NCI-H1930 (cell line): Measurements from ENCODE around the gene JSRP1.

ENCODE experiments used
- DNase-seq, 2 experiments: peaks; one replicate each; lab custom pipeline; 2025; lab: John Stamatoyannopoulos, UW

The JSRP1 gene

GRCh38 chr19:2246801-2247361 is 9.3 kb downstream of the JSRP1 start:
- DNase-seq, result no peak

DNA sequence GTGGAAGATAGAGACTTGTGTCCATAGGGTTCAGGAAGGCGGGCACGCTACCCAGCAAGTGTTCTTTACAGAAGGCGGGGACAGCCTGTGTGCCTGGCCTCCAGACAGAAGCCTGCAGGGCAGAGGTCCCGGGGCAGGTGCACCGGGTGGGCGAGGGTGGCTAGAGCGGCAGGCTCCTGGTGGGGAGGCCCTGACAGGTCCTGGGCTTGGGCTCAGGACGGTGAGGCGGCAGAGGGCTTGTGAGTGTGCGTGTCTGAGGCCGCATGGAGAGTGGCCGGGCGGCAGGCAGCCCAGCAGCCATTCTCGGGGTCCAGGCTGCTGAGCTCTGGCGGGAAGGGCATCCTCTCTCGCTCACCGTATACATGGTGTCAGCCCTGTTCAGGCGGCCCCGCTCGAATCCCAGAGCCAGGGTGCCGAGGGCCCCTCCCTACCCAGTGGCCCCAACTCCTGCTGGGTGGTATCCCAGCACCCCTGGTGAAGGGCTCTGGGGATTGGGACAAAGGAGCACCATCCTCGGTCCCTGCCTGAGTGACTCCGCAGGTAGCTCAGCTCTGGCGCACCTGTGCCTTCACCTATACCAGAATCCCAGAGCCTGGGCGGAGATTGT is 10.1 kb downstream of the JSRP1 start:
- DNase-seq, result no peak

GRCh38 chr19:2245273-2245672 is 10.9 kb downstream of the JSRP1 start:
- no peak for DNase-seq

- no peak for DNase-seq
Observed at GRCh38 chr19:2244486-2244885, 11.7 kb downstream of the JSRP1 start.

DNA sequence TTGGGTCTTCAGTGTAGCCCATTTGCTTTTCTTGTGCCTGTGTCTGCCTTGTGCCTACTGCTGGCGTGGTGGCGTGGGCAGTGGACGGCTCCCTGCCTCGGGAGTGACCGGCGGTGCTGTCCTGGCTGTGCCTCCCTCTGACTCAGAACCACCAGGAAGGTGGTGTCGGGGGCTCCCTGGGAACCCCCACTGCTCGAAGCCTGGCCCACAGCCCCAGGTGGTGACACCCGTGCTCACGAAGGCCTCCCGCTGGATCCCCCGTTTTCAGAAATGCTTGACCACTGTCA is 12.1 kb downstream of the JSRP1 start:
- DNase-seq, result no peak

GRCh38 chr19:2243274-2244124 is 12.7 kb downstream of the JSRP1 start:
- no peak for DNase-seq

GRCh38 chr19:2242816-2243215 is 13.4 kb downstream of the JSRP1 start:
- DNase-seq, result no peak

- DNase-seq, result no peak
Observed at GRCh38 chr19:2242092-2242537, 14.1 kb downstream of the JSRP1 start.

DNA sequence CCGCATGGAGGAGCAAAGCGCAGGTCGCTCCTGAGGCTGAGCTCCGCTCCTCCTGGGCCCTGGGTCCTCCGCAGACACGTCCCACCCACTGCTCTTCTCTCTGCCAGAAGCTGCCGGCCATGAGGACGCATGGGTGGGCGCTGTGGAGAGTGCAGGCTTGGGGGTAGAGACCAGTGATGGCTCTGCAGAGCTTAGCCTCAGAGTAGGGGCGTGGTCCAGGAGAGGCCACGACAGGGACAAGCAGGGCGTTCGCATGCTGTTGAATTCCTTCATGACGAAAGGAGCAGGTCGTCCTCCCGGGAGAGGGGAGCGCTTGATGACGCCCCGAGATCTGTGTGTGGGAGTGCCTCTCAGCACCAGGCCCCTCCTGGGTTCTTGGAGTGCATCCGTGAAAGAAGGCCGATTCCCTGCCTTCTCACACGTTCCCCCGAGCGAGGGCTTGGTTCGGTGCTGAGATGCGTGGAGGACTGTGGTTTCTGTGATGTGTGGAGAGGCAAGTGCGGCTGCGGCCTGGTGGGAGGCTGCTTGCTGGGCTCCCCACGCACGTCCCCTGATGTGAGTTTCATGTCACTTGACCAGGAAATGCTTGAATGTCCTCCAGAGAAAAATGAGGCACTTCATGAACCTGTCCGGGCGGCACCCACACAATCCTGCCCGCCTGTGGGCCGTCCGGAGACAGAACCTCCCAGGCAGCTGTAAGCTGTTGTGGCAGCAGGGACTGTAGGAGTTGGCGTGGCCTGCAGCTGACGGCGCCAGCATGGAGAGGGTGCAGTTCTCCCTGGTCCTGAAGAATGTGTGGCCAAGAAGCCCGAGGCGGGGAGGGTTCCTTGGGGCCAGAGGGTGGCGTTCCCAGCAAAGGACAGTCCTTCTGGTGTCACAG is 15.1 kb downstream of the JSRP1 start:
- no peak for DNase-seq

GRCh38 chr19:2239771-2240770 is 16.1 kb downstream of the JSRP1 start:
- DNase-seq, result no peak

DNA sequence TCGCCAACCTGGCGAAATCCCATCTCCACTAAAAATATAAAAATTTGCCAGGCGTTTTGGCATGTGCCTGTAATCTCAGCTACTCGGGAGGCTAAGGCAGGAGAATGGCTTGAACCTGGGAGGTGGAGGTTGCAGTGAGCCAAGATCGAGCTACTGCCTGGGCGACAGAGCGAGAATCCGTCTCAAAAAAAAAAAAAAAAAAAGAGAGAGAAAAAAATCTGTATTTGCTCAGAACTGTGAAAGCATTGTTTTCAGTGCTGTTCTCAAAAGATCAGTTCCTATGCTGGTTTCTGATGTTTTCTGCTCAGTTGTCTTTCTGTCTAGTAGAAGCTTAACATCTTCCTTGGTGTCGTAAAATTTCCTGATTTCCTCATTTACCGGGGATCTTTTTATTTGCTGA is 17.0 kb downstream of the JSRP1 start:
- DNase-seq, result no peak

GRCh38 chr19:2237869-2238153 is 18.4 kb downstream of the JSRP1 start:
- no peak for DNase-seq

GRCh38 chr19:2237051-2237868 is 19.0 kb downstream of the JSRP1 start:
- DNase-seq, result no peak

GRCh38 chr19:2236314-2237050 is 19.7 kb downstream of the JSRP1 start, which contains the start of the genes PLEKHJ1 and SF3A2:
Gene PLEKHJ1 (minus strand): TSS chr19:2236329. CDS start chr19:2236248, 81 bp downstream.
Gene SF3A2 (plus strand): TSS chr19:2236824. CDS start chr19:2243419, 6,595 bp downstream.
- DNase-seq, result peak; percentile 92

- DNase-seq, result no peak
Observed at GRCh38 chr19:2236064-2236313, 20.2 kb downstream of the JSRP1 start.

DNA sequence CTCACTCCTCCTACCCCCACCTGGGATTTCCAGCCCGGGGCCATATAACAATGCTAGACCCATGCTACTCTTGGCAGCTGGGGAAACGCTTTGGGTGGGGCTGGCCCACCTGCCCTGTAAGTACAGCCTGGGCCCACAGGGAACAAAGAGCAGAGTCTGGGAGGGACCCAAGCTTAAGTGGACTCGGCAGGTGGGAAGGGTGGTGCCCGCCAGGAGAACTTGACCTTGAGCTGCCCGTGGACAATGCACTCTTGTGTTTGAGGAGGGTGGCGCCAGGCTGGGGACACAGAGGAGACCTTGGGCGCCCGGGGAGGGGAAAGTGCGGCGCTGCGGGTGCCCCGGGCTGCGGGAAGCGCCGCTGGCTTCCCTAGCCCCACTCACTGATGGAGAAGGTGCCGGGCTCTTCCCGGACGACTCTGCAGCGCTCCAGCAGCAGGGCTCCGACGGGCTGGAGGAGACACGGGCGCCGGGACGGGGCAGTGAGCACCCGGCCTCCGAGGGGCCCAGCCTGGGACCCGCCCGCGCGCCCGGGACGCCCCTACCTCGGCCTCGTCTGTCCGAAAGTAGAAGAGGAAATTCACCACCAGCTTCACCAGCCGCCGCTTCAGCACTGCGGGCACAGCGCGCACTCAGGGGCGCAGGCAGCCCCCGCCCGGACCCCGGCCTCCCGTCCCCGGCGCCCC is 20.7 kb downstream of the JSRP1 start:
- no peak for DNase-seq

DNA sequence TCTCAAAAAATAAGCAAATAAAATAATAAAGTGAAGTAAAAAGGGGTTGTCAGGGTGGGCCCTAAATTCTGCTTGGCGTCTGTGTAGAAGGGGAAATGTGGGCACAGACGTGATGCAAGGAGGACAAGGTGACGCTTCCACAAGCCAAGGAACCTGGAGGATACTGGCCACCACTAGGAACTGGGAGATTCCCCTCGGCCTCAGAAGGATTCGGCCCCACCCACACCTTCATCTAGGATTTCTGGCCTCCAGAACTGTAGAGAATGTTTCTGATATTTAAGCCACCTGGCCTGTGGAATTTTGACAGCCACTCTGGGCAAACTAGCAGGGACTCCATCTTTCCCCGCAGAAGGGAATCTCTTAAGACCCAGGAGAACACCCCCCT is 21.2 kb downstream of the JSRP1 start:
- DNase-seq, result no peak

GRCh38 chr19:2233601-2234280 is 22.5 kb downstream of the JSRP1 start:
- no peak for DNase-seq
